Epithelial cell of alveolus of lung (primary cell): ENCODE measurements around the gene NECTIN3. TPM values are rescaled to one million over a fixed set of nuclear protein-coding genes. Genes with fewer than 3 reads are reported as not detected.

Source experiments
- total RNA-seq: library from RNA; depleted of rRNA; stranded (reverse); fragments of >200 nt; gene quantifications from 2 replicates; pipeline ENCODE4 v1.2.1, GENCODE V29; 2015

Gene NECTIN3
- 48.9 and 51.8 TPM in 2 replicates for total RNA-seq

DNA sequence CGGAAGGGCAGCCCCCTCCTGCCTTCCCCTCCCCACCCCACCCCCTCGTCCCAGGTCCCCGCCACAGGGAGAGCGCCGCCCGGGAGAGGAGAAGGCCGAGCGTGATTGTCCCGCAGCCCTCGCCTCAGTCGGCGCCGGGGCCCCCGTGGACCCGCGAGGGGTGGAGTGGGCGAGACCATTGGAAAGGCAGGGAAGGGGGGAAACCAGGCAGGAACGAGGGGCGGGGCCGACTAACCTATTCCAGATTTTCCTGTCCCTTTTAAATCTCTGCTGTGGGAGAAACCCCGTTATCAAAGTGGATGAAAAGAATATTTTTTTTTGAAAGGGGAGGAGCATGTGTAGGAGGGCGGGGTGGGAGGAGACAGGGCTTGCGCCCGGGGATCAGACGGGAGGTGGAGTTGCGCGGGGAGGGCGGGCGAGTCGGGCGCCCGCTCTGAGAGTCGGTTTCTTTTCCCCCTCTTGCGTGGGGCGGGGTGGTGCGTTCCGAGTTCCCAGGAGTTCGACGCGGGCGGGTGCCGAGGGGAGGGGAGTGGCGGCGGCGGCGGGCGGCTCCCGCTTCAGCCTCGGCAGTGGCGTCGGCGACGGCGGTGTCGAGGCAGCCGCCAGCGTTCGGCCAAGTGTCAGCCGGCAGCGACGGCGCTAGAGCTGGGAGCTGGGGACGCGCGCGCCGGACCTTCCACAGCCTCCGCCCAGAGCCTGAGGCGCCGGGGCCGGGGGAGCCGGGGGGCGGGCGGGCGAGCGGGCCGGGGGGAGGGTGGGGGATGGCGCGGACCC, at the start of gene NECTIN3:
TSS of gene NECTIN3 (plus strand) at position 560 of the 774 bp plus-strand sequence. CDS start at position 762, 202 bp downstream.

